Stimulated activated naive B cell treated with anti-CD40 and anti-IgM and Interleukin-4, amounts not matched to agents 10 μg/mL and 1 μg/mL and 100 μg/mL, for 72 hours (primary cell): Measurements from ENCODE around the gene DDX6.
"Not testable (repeated sequence)": the region's sequence is repeated elsewhere in the genome, so short reads cannot be mapped to it uniquely, and the experiment has no call there.

Source experiments
- ATAC-seq, 2 donors: fragments of 150-1000 bp; cut with Tn5 transposase; replicated peaks; 2 replicates each; pipeline ENCODE4 v1.10.0; 2021; ENCODE audit warnings: moderate library complexity in 1 of 2
- DNase-seq: peaks from one replicate; pipeline ENCODE4 v3.0.0; 2021
- H3K27ac Mint-ChIP-seq: one replicate; pipeline ENCODE4 v1.8.0; 2022; ENCODE audit warnings: mild to moderate bottlenecking, mixed read lengths
- H3K27me3 Mint-ChIP-seq, 2 donors: one replicate each; pipeline ENCODE4 v1.8.0; 2022; ENCODE audit warnings: mixed read lengths in 2 of 2
- H3K36me3 Mint-ChIP-seq, 2 donors: one replicate each; pipeline ENCODE4 v1.8.0; 2022; ENCODE audit warnings: mixed read lengths in 2 of 2, mild to moderate bottlenecking in 1 of 2
- H3K4me1 Mint-ChIP-seq, 2 donors: one replicate each; pipeline ENCODE4 v1.8.0; 2022; ENCODE audit warnings: mixed read lengths in 2 of 2, mild to moderate bottlenecking in 1 of 2
- H3K4me3 Mint-ChIP-seq, 2 donors: one replicate each; pipeline ENCODE4 v1.8.0; 2022; ENCODE audit warnings: mild to moderate bottlenecking in 2 of 2, mixed read lengths in 2 of 2, moderate library complexity in 1 of 2
- H3K9me3 Mint-ChIP-seq, 2 donors: one replicate each; pipeline ENCODE4 v1.8.0; 2022; ENCODE audit warnings: mixed read lengths in 2 of 2, mild to moderate bottlenecking in 1 of 2

DDX6 gene

DNA sequence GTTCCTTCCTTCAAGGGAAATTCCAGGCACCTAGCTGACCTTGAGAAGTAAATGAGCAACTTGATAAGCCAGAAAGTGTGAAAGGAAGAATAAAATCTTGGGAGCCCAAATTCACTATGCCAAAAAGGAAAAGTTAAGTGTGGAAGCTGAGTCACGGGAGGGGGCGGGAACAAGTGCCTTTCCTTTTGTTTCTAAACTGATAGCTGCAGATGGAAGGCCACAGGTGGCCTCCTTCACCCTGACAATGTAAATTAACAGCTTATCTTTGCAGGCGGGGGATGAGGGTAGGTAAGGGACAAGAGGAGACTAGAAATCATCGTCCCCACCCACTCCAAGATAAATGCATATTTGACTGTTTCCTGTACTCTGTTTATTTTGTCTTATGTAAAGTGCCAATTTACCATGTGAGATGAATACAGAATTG lies 75.1 kb downstream of the DDX6 start:
- Mint-ChIP-seq H3K27me3 (peaks cover 0 to 4% of the 10 kb centered on the region in 2 donors), H3K4me1 (peaks cover 0 to 4% of the 10 kb centered on the region in 2 donors), H3K27ac (no peak overlapping the region), H3K4me3 (no peak overlapping the region), H3K9me3 (no peaks in the 10 kb centered on the region), H3K36me3 (no peaks in the 10 kb centered on the region)
- ATAC-seq, result no peak
- DNase-seq, result no peak

- DNase-seq (no peak), ATAC-seq (peak; percentile 31 to 47)
- Mint-ChIP-seq H3K9me3 (no peaks in the 10 kb centered on the region), H3K4me1 (peaks cover 0 to 4% of the 10 kb centered on the region in 2 donors), H3K27me3 (peaks cover 0 to 4% of the 10 kb centered on the region in 2 donors), H3K4me3 (no peak overlapping the region), H3K36me3 (no peaks in the 10 kb centered on the region), H3K27ac (no peak overlapping the region)
Observed at GRCh38 chr11:118715245-118715831, 75.6 kb downstream of the DDX6 start.

- H3K27ac Mint-ChIP-seq, result no peak overlapping the region
- DNase-seq (no peak), ATAC-seq (no peak)
- peaks cover 0 to 4% of the 10 kb centered on the region in 2 donors for H3K4me1 Mint-ChIP-seq
- peaks cover 0 to 4% of the 10 kb centered on the region in 2 donors for H3K27me3 Mint-ChIP-seq
- H3K4me3 Mint-ChIP-seq, result no peak overlapping the region
- H3K9me3 Mint-ChIP-seq, result no peaks in the 10 kb centered on the region
- no peaks in the 10 kb centered on the region for H3K36me3 Mint-ChIP-seq
Observed at GRCh38 chr11:118714816-118715215, 76.1 kb downstream of the DDX6 start.

DNA sequence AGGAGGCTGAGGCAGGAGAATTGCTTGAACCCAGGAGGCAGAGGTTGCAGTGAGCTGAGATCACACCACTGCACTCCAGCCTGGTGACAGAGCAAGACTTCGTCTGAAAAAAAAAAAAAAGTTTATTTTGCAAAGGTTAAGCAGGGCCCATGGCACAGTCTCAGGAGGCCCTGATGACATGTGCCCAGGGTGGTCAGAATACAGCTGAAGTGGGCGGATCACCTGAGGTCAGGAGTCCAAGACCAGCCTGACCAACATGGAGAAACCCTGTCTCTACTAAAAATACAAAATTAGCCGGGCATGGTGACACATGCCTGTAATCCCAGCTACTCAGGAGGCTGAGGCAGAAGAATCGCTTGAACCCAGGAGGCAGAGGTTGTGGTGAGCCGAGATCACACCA lies 76.5 kb downstream of the DDX6 start:
- H3K36me3 Mint-ChIP-seq, H3K27ac Mint-ChIP-seq, H3K4me3 Mint-ChIP-seq, H3K9me3 Mint-ChIP-seq, DNase-seq, H3K27me3 Mint-ChIP-seq, ATAC-seq, H3K4me1 Mint-ChIP-seq: not testable (repeated sequence)

- H3K27me3 Mint-ChIP-seq, result peaks cover 7 to 27% of the 10 kb centered on the region in 2 donors
- H3K4me3 Mint-ChIP-seq, result no peak overlapping the region
- no peaks in the 10 kb centered on the region for H3K36me3 Mint-ChIP-seq
- H3K9me3 Mint-ChIP-seq, result no peaks in the 10 kb centered on the region
- ATAC-seq (no peak), DNase-seq (no peak)
- H3K4me1 Mint-ChIP-seq, result peaks cover 12 to 18% of the 10 kb centered on the region in 2 donors
- no peak overlapping the region for H3K27ac Mint-ChIP-seq
Observed at GRCh38 chr11:118708296-118708695, 82.7 kb downstream of the DDX6 start.

GRCh38 chr11:118706546-118706825 lies 84.5 kb downstream of the DDX6 start:
- no peak overlapping the region for H3K4me3 Mint-ChIP-seq
- H3K27me3 Mint-ChIP-seq, result peaks cover 7 to 27% of the 10 kb centered on the region in 2 donors
- peaks cover 12 to 18% of the 10 kb centered on the region in 2 donors for H3K4me1 Mint-ChIP-seq
- H3K27ac Mint-ChIP-seq, result no peak overlapping the region
- no peak for DNase-seq
- no peak for ATAC-seq
- H3K36me3 Mint-ChIP-seq, result no peaks in the 10 kb centered on the region
- no peaks in the 10 kb centered on the region for H3K9me3 Mint-ChIP-seq

- Mint-ChIP-seq H3K36me3 (no peaks in the 10 kb centered on the region), H3K4me1 (peaks cover 12 to 18% of the 10 kb centered on the region in 2 donors), H3K27ac (no peak overlapping the region), H3K27me3 (peaks cover 7 to 27% of the 10 kb centered on the region in 2 donors), H3K9me3 (no peaks in the 10 kb centered on the region), H3K4me3 (no peak overlapping the region)
- ATAC-seq (no peak), DNase-seq (no peak)
Observed at GRCh38 chr11:118705791-118706545, 85.0 kb downstream of the DDX6 start.

GRCh38 chr11:118705111-118705741 lies 85.7 kb downstream of the DDX6 start:
- Mint-ChIP-seq H3K36me3 (peaks cover 3% of the 10 kb centered on the region in 2 donors), H3K4me3 (peak overlapping the region in 1 of 2 donors; percentile 51), H3K27ac (peak overlapping the region; percentile 0), H3K9me3 (peaks cover 3% of the 10 kb centered on the region in 2 donors), H3K27me3 (peaks cover 7 to 27% of the 10 kb centered on the region in 2 donors), H3K4me1 (peaks cover 12 to 21% of the 10 kb centered on the region in 2 donors)
- DNase-seq (no peak), ATAC-seq (peak; percentile 69 to 80)

- Mint-ChIP-seq H3K27me3 (peaks cover 7 to 25% of the 10 kb centered on the region in 2 donors), H3K9me3 (peaks cover 3 to 4% of the 10 kb centered on the region in 2 donors), H3K27ac (no peak overlapping the region), H3K36me3 (peaks cover 3% of the 10 kb centered on the region in 2 donors), H3K4me3 (no peak overlapping the region), H3K4me1 (peaks cover 12 to 24% of the 10 kb centered on the region in 2 donors)
- ATAC-seq, result peak in 1 of 2 donors; percentile 33
- no peak for DNase-seq
Observed at GRCh38 chr11:118703563-118704106, 87.3 kb downstream of the DDX6 start.

DNA sequence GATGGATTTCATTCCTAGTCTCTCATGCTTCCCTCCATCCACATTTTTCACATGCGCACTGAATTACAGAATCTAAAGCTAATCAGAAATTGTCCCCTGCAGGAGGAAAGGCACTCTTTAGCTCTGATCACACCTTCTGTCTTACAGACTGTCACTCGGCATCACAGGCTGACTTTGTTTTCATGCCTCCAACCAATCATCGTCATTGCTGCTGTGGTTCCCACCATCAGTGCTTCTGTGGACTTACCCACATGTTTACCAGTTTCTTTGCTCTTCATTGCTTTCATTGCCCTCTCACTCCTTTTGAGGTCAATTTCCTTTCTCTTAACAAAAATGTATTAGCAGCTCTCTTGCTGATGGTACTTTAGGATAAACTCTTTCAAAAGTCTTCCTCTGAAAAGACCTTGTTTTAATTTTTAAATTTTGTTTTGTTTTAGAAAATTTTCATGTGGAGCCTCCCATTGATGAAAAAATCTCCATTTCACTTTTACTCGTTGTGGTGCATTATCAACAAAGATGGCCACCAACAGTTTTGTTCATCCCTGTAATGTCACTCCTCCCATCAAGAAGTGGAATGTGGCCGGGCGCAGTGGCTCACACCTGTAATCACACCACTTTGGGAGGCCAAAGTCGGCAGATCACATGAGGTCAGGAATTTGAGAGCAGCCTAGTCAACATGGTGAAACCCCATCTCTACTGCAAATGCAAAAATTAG lies 91.3 kb downstream of the DDX6 start:
- Mint-ChIP-seq H3K4me3 (no peak overlapping the region), H3K36me3 (peaks cover 3% of the 10 kb centered on the region in 2 donors), H3K9me3 (peaks cover 3 to 4% of the 10 kb centered on the region in 2 donors), H3K27me3 (no peaks in the 10 kb centered on the region), H3K27ac (no peak overlapping the region), H3K4me1 (peaks cover 2 to 12% of the 10 kb centered on the region in 2 donors)
- no peak for ATAC-seq
- DNase-seq, result no peak
